Kidney epithelial cell (primary cell): ENCODE measurements around the gene KCNJ4. TPM values are rescaled to one million over a fixed set of nuclear protein-coding genes. Genes with fewer than 3 reads are reported as not detected.

Source experiments
- DNase-seq: peaks from one replicate; pipeline ENCODE4 v3.0.0-alpha.2; 2010; ENCODE audit warnings: low read depth
- H3K27me3 ChIP-seq: 2 replicates; pipeline ENCODE4 v1.6.0; 2011; ENCODE audit warnings: low read length; ENCODE audit not compliant: control insufficient read depth, insufficient read depth
- H3K36me3 ChIP-seq: 2 replicates; pipeline ENCODE4 v1.5.1; 2011; ENCODE audit warnings: low read length; ENCODE audit not compliant: control insufficient read depth, insufficient read depth
- H3K4me3 ChIP-seq: 2 replicates; pipeline ENCODE4 v1.5.1; 2011; ENCODE audit warnings: low read depth, mild to moderate bottlenecking, control low read depth, low read length
- total RNA-seq: library from RNA; depleted of rRNA; stranded (reverse); fragments of >200 nt; gene quantifications from 2 replicates; pipeline ENCODE4 v1.2.3, GENCODE V29; 2015
- TF ChIP-seq, protein P1 (sequence below): IDR thresholded peaks from 2 replicates; pipeline ENCODE4 v1.5.1; 2011; ENCODE audit warnings: mild to moderate bottlenecking, moderate library complexity, low read length, control low read depth, inconsistent platforms; ENCODE audit not compliant: insufficient read depth, poor library complexity, severe bottlenecking

Gene KCNJ4
- total RNA-seq, 1 donor from 2014 or later = not detected

DNA sequence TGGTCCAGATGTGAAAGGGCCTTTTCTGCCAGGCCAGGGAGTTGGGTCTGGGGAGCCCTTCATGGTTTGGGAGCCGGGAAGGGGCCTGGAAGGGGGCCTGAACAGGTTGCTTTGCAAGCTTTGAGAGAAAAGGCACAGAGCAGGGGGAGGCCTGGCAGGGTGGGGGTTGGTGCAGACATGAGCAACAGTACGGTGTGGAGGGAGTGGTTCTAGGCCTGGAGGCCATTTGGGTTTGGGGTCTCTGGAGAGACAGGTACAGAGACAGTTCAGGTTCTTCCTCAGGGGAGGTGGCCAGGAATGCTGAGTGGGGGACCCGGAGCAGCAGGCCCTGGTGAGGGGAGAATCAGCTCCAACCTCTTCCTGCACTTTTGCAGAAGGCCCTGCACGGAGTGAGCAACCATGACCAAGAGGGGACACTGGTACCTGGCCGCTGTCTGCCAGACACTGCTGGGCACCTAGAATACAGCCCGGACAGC lies 14.3 kb upstream of the KCNJ4 start:
- Histone ChIP-seq H3K36me3 (no peaks in the 10 kb centered on the region), H3K27me3 (peaks cover 3% of the 10 kb centered on the region), H3K4me3 (no peak overlapping the region)
- no peak for DNase-seq
- TF ChIP-seq, protein P1, sequence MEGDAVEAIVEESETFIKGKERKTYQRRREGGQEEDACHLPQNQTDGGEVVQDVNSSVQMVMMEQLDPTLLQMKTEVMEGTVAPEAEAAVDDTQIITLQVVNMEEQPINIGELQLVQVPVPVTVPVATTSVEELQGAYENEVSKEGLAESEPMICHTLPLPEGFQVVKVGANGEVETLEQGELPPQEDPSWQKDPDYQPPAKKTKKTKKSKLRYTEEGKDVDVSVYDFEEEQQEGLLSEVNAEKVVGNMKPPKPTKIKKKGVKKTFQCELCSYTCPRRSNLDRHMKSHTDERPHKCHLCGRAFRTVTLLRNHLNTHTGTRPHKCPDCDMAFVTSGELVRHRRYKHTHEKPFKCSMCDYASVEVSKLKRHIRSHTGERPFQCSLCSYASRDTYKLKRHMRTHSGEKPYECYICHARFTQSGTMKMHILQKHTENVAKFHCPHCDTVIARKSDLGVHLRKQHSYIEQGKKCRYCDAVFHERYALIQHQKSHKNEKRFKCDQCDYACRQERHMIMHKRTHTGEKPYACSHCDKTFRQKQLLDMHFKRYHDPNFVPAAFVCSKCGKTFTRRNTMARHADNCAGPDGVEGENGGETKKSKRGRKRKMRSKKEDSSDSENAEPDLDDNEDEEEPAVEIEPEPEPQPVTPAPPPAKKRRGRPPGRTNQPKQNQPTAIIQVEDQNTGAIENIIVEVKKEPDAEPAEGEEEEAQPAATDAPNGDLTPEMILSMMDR = no peak

DNA sequence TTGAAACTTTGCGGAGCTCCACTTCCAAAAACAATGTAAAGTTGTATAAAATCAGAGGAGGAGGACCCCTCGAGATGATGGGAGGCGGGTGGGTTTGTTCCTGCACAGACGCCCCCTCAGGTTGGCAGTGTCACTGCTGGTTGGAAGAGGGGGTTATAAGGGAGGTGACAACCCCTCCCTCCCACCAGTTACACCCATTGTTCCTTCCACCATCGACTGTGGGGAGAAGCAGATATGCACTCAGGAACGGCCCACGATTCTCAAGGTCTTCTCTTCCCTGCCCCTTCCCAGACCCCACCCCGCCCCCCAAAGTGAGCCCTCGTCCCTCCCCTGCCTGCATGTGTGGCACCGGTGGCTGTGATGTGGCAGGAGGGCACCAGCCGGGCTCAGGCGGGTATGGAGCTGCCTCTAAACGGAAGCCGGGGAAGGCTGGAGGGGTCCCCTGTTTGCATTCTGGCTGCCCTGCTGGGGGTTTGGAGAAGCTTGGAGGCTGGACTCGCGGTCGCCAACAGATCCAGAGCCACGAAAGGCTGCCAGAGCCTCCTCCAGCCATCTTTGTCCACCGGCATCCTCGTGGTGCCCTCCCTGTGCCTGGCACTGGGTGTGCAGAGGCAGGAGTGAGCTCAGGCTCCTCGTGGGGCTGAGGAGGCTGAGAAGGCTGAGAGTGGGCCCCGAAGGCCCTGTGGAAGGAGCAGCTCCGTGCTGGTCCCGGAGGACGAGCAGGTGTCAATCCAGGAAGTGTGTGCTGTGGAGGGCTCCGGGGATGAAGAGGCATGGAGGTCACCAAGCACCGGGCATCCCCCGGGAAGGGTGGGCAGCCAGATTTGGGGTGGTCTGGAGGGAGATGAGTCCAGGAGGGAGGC lies 13.7 kb upstream of the KCNJ4 start:
- peak overlapping the region; percentile 61 for H3K4me3 ChIP-seq
- DNase-seq = no peak
- no peaks in the 10 kb centered on the region for H3K36me3 ChIP-seq
- peaks cover 3% of the 10 kb centered on the region for H3K27me3 ChIP-seq
- TF ChIP-seq, protein P1 = peak; percentile 32

DNA sequence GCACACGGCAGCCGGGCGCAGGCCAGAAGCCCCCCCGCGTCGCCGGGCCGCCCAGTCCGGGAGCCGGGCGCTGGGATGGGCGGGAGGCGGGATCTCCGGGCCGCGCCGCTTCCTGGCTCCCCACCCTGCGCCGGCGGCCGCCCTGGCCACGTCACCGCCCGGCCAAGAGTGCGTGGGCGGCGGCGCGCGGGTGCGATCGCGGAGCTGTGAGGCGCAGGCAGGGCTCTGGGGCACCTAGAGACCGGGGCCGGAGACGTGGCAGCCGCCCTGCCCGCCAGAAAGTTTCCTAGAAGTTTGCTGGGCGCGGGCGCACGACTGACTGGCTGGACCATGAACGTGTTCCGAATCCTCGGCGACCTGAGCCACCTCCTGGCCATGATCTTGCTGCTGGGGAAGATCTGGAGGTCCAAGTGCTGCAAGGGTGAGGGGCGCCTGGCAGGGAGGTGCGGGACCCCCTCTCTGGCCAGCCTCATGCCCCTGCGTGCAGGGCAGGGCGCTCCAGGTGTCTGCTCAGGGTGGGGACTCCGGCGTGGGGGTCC lies 13.0 kb upstream of the KCNJ4 start, which contains the start of gene KDELR3:
Gene KDELR3 (plus strand): TSS at position 193 of the 539 bp plus-strand sequence. CDS start 138 bp downstream, at position 331.
- H3K36me3 ChIP-seq = no peaks in the 10 kb centered on the region
- H3K4me3 ChIP-seq = peak within 1 kb of the TSS; percentile 61
- peaks cover 3% of the 10 kb centered on the region for H3K27me3 ChIP-seq
- DNase-seq = no peak
- TF ChIP-seq, protein P1 = no peak

DNA sequence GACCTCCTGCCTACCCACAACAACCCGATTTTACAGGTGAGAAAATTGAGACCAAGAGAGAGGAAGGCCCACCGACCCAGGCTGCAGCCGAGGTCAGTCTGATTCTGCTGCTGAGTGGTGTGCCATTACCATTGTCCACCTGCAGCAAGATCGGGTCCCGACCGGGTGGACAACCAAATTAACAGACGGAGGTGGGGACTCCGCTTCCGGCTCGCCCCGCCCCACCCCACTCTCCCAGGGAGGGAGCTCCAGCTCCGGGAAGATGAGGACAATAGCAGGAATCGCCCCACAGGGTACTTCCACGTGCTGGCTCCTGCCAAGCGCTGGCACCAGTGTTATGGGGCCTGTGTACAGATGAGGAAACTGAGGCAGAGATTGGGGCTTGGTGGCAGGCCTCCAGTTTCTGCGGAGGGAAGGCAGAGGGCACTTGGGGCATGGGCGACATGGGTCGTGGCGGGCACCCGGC lies 12.5 kb upstream of the KCNJ4 start:
- peak overlapping the region; percentile 61 for H3K4me3 ChIP-seq
- H3K36me3 ChIP-seq = no peaks in the 10 kb centered on the region
- DNase-seq = no peak
- peaks cover 3% of the 10 kb centered on the region for H3K27me3 ChIP-seq
- TF ChIP-seq, protein P1 = no peak

DNA sequence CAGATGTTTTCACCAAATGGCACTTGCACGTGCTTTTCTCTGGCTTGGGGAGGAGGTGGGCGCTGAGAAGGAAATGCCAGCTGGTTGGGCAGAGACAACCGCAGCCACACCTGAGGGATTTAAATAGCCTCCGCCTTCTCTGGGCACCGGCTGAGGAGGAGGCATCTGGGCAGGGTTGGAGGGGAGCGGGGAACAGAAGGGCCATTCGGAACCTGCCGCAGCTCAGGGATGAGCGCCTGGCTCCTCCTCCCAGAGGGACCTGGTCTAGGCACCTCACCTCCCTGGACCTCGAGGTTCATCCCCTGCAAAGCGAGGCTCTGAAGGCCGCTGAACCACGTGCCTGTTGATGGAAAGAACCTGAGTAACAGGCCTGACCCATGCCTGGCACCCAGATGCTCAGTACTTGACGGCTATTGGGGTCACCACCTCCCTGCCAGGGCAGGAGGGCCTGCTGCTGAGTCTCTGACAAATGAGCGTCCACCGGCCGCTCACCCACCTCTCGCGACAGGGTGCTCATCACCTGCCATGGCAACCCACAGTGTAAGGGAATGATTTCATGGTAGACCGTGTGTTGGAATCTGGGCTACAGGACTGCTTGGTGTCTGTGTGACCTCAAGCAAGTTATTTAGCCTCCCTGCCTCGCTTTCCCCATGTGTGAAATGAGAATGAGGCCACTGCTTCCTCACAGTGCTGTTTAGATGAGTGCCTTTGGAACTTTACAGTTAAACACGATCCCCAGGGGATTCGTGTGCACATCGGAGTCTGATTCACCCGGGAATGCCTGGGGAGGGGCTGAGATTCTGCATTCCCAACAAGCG lies 10.9 kb upstream of the KCNJ4 start:
- no peak for DNase-seq
- Histone ChIP-seq H3K36me3 (no peaks in the 10 kb centered on the region), H3K4me3 (no peak overlapping the region), H3K27me3 (peaks cover 13% of the 10 kb centered on the region)
- TF ChIP-seq, protein P1 = no peak
